Stimulated activated naive CD8-positive, alpha-beta T cell treated with anti-CD3 and anti-CD28 coated beads, Interleukin-15, Interleukin-2, amounts not matched to agents 100 U/mL and 50 U/mL, for 24 hours (primary cell): ENCODE measurements around the gene SYT14.
"Not testable (repeated sequence)": the region's sequence is repeated elsewhere in the genome, so short reads cannot be mapped to it uniquely, and the experiment has no call there.

Experiments used
- ATAC-seq: fragments of 150-1000 bp; cut with Tn5 transposase; one replicate; pipeline ENCODE4 v1.10.0; 2021
- DNase-seq: peaks from one replicate; pipeline ENCODE4 v3.0.0; 2021

The SYT14 gene

DNA sequence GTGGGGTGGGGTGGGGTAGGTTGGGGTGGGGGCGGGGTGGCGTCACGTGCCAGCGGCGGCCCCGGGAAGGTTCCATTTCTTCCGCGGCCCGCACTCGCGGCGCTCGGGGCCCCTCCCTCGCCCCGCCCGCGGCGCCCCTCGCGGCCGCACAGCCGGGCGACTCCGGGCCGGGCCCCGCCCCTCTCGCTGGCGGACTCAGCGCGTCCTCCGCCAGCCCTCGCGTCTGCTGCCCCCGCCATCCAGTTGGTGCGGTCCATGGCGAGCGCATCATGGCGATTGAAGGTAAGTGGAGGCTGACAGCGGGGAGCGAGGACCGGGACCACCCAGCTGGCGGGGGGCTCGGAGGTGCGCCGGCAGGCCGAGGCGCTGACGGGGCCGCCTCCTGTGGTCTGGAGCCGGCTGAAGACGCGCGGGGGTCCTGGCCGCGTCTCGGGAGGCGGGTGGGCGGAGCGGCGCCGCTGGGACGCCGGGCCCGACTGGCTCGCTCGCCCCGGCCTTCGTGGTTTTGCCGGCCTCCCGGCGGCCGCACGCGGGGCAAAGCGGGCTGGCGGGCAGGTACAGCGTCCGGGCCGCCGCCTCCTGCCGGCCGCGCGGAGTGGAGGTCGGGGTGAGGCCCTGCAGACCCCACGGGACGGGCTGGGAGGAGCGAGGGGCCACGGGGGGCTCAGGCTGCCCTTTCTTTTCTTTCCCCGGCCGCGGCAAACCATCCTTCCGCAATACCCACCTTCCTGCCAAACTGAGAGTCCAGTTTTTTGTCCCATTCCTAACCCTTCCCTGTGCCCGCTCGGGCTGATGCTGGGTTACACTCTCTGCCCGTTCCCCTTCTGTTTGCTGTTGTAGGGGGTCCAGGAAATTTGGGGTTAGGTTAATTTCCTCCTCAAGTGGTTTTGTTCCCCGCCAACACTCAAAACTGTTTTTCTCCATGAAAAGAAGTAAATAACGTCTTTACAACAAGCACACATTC lies at the start of gene SYT14:
TSS of gene SYT14 (plus strand) at position 222 of the 964 bp plus-strand sequence. CDS start at position 270, 48 bp downstream.
- ATAC-seq (no peak), DNase-seq (peak; percentile 3)

DNA sequence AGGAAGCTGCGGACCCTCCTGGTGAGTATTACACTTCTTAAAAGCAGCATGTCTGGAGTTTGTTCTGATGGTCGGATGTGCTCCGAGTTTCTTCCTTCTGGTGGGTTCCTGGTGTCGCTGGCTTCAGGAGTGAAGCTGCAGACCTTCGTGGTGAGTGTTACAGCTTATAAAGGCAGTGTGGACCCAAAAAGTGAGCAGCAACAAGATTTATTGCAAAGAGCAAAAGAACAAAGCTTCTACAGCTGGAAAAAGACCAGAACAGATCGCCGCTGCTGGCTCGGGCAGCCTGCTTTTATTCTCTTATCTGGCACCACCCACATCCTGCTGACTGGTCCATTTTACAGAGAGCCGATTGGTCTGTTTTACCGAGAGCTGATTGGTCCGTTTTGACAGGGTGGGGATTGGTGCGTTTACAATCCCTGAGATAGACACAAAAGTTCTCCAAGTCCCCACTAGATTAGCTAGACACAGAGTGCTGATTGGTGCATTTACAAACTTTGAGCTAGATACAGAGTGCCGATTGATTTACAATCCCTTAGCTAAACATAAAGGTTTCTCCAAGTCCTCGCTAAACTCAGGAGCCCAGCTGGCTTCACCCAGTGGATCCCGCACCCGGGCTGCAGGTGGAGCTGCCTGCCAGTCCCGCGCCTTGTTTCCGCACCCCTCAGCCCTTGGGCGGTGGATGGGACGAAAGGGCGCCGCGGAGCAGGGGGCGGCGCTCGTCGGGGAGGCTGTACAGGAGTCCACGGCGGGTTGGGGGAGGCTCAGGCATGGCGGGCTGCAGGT lies 49.5 kb upstream of the SYT14 start:
- DNase-seq, ATAC-seq: not testable (repeated sequence)

DNA sequence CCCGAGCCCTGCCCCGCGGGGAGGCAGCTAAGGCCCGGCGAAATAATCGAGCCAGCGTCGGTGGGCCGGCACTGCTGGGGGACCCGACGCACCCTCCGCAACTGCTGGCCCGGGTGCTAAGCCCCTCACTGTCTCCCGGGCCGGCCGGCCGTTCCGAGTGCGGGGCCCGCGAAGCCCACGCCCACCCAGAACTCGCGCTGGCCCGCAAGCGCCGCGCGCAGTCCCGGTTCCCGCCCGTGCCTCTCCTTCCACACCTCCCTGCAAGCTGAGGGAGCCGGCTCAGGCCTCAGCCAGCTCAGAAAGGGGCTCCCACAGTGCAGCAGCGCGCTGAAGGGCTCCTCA lies 49.0 kb upstream of the SYT14 start:
- DNase-seq: no peak
- ATAC-seq: no peak

DNA sequence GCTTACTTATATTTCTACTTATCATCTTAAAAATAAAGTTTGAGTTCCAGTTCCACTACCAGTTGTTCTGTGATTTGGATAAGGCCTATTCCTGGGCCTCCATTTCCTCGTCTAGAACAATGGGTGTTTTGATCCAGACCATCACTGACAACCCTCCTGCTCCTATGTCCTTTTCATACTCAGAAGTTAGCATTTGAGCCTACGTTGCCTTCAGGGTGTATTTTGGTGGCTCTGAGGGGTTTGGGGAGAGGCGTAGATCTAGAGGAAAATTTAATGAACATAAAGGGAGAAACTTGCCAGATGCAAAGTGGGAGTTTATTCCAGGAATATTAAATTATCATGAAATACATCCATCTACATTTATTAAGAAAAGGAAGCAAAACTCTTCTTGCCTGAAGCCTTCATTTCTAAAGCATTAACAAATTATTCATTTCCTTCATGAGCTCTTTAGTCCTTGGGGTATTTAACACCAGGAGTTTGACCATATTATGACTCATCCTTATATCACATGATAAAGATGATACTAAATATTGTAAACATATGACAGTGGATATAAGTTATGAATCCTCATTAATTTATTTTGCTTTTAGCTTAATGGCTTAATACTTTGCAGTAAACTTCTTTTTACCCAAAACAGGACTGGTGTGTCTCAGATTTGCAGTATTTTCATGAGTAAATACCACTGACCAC lies 47.2 kb upstream of the SYT14 start:
- DNase-seq (no peak), ATAC-seq (no peak)

DNA sequence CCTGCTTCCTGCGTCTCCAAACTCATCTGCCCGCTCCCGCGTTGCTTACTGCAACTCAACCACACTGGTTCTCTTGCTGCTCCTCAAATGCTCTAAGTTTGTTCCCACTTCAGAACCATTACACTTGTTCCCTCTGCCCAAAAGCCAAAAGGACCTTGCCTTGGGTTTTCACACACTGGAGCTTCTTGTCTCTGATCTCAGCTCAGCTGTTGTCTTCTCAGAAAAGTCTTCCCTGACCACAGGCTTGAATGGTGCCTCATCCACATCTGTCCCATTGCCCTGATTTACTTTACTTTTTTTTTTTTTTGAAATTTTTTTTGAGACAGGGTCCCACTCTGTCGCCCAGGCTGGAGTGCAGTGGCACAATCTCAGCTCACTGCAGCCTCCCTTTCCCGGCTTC lies 44.3 kb upstream of the SYT14 start:
- DNase-seq: no peak
- ATAC-seq: no peak

DNA sequence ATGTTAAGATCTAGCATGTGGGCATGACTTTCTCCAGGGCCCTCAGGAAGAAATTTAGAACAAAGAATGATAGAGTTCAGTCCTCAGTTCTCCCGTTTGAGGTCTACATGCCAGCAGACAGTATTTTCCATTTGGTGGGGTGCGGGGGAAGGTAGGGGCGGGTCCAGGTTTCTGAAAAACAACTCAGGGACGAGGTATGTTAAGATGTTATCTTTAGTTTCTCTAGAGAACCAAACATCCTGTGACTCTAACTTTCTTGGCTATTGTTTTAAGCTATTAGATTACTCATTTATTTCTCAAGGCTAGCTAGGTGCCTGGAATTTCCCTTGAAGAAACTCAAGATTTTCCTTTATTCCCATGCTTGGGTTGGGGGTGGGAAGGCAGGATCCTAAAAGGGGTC lies 42.3 kb upstream of the SYT14 start:
- DNase-seq: no peak
- ATAC-seq: no peak

DNA sequence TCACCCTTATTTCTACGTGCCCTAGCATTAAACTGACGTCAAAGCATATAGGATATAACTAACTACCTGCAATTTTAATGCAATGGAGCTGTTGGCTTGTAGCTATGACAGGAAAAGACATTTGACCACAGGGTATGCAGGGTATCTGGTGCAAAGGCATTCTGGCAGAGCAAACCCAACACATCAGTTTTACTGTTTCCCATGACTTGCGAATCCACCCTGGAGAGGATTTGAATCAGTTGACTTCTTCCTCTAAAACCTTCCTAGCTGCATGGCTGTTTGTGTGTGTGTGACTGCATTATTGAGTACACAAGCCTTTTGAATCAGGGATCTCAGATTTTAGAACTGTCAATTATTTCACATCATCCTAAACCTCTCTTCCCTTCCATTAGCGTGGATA lies 41.7 kb upstream of the SYT14 start:
- no peak for DNase-seq
- ATAC-seq: no peak

DNA sequence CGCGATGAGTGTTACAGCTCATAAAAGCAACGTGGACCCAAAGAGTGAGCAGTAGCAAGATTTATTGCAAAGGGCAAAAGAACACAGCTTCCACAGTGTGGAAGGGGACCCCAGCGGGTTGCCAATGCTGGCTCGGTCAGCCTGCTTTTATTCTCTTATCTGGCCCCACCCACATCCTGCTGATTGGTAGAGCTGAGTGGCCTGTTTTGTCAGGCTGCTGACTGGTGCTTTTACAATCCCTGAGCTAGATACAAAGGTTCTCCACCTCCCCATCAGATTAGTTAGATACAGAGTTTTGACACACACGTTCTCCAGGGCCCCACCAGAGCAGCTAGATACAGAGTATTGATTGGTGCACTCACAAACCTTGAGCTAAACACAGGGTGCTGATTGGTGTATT lies 39.7 kb upstream of the SYT14 start:
- not testable (repeated sequence) for DNase-seq, ATAC-seq

DNA sequence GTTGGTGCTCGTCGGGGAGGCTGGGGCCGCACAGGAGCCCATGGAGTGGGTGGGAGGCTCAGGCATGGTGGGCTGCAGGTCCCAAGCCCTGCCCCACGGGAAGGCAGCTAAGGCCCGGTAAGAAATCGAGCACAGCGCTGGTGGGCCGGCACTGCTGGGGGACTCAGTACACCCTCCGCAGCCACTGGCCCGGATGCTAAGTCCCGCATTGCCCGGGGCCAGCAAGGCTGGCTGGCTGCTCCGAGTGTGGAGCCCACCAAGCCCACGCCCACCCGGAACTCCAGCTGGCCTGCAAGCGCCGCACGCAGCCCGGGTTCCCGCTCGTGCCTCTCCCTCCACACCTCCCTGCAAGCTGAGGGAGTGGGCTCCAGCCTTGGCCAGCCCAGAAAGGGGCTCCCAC lies 39.2 kb upstream of the SYT14 start:
- ATAC-seq, DNase-seq: not testable (repeated sequence)

DNA sequence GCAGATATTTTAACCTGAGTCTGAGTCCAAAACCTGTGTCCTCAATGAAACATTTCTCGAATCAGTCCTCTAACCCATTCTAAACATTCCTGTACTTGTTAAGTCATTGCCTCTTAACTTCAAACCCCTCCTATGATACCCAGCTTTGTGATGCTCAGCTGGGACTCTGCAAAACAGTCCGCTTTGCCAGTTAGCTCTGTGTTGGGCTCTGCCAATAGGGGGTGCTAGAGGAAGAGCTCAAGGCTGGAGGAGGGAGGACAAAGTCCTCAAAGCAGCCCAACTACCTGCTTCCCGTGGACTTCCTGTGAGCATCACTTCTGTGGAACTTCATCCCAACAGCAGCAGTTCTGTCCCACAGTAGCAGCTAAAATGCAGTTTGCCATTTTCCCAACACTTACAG lies 38.1 kb upstream of the SYT14 start:
- peak; percentile 46 for ATAC-seq
- DNase-seq: peak; percentile 27

DNA sequence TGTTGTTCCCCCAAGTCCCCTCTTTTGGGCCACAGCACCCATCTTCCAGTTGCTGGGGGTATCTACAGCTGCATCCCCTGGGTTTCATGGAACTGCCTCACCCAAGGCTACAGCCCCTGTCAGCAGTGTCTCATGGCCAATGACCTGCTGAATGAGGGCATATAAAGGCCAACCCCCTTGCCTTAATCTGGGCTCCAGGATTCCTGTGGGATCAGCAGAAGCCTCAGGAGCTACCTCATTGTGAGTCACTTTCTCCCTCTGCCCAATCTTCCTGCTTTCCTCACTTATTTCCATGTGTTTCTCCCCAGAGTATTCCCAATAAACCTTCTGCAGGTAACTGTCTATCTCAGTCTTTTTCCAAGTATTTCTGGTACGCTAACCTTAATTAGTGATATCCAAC lies 37.3 kb upstream of the SYT14 start:
- DNase-seq: no peak
- ATAC-seq: no peak

DNA sequence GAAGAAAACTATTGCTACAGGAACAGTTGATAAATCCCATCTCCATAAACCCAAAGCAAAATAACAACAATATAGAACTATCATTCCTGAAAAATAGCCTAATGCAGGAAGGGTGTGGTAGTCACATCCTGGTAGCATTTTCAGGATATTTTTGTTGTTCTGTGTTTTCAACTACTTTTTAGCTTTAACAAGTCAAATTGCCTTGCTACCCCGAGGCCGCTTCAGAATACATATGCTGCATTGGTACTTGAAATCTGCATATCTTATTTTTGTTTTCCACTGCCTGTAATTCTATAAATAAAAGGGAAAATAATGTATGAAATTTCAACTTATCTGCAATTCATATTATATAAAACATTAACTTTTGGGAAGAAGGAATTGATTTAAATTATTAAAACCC lies 36.8 kb upstream of the SYT14 start:
- DNase-seq (no peak), ATAC-seq (no peak)

DNA sequence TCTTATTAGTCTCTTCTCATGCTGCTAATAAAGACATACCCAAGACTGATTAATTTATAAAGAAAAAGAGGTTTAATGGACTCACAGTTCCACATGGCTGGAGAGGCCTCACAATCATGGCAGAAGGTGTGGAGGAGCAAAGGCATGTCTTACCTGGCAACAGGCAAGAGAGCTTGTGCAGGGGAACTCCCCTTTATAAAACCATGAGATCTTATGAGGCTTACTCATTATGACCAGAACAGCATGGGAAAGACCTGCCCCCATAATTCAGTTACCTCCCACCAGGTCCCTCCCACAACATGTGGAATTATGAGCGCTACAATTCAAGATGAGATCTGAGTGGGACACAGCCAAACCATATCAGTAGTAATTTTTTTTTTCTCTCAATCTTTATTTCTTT lies 33.2 kb upstream of the SYT14 start:
- ATAC-seq, DNase-seq: not testable (repeated sequence)

DNA sequence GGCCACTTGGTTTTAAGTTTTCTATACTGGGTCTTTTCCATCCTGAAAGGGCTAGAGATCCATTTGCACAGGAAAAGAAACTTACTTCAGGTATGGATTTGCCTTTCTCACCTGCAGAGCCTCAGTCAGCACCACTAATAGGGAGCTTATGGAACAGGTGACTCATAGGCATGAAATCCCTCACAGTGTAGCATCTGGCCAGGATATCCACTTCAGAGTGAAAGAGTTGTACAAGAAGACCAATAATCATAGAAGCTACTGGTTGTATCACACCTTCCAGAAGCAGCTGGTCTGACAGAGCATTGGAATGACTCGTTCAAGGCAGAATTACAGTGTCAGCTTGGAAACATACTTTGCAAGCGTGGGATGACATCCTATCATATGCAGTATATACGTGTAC lies 26.3 kb upstream of the SYT14 start:
- no peak for ATAC-seq

DNA sequence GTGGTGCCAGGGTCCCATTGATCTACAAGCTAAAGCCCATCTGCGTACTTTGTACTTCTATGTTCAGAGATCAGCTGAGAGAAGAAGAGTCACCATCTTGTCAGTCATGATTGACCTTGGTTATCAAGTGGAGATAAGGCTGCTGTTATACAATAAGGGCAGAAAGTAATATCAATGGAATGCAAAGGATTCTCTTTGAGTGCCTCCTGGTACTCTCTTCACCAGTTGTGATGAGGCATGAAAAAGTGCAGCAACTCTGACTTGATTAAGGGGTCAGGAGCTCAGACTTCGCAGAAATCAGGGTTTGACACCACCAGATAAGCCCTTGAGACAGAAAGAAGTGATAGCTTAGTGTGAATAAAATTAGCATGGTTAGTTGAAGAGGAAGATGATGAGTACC lies 25.7 kb upstream of the SYT14 start:
- DNase-seq: no peak
- ATAC-seq: no peak

More for the DNA sequence above, 26.3 kb upstream of the SYT14 start:
- DNase-seq: no peak

DNA sequence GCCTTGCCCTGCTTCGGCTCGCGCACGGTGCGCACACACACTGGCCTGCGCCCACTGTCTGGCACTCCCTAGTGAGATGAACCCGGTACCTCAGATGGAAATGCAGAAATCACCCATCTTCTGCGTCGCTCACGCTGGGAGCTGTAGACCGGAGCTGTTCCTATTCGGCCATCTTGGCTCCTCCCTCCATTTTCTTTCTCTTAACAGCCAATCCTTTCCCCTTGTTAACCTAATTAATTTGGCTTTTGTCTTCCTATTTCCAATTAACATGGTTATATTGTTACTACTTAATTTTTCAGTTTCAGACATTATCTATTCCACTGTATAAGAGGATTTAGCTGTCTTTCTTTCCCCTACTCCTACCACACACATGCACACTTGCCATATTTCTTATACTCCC lies 18.4 kb upstream of the SYT14 start:
- not testable (repeated sequence) for ATAC-seq, DNase-seq

DNA sequence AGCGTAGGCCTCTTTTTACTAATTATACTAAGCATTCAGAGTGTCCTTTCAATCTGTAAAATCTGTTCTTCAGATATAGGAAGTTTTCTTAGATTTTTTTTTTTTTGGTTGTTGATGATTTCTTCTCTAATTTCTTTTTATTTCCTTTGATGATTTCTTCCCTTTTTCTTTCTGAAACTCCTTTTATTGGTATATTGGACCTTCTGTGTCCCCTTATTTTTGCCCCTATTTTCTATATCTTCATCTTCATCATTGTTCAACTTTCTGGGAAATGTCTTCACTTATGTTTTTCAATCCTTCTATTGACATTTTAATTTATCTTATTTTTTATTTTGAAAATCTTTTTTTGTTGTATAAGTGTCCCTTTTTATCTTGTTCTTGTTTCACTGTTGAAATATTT lies 17.2 kb upstream of the SYT14 start:
- DNase-seq (no peak), ATAC-seq (no peak)

DNA sequence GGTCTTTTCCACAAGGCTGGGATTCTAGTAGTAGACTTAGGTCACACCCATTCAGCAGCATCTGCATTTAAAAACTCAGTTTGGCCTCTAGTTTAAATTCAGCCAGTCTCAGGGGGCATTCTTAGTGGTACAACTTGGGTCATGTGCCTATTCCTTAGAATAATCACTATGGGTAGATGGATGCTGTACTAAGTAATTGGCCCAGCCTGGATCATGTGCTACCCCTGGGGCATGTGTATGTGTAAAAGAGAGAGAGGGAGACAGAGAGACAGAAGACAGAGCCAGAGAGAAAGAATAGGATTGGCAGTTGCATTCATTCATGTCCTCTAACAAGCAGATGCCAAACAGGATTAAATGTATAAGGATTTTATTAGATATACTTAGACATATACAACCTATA lies 13.6 kb upstream of the SYT14 start:
- DNase-seq (no peak), ATAC-seq (no peak)

DNA sequence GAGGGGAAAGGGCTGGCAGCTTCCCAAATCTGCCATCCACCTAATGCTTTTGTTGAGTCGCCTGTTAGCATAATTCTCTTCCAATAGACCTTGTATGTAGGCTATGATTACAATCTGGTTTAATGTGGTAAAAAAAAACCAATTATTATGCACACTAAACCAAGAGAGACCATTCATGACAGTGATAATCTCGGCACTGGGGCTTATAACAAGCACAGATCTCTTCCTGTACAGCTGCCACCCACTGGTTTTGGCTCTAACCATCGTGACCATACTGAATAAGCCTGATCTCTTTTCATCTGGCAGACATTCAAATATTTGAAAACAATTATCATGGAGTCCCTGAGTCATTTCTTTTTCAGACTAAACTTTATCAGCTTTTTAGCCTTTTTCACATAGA lies 12.0 kb upstream of the SYT14 start:
- DNase-seq (no peak), ATAC-seq (no peak)

DNA sequence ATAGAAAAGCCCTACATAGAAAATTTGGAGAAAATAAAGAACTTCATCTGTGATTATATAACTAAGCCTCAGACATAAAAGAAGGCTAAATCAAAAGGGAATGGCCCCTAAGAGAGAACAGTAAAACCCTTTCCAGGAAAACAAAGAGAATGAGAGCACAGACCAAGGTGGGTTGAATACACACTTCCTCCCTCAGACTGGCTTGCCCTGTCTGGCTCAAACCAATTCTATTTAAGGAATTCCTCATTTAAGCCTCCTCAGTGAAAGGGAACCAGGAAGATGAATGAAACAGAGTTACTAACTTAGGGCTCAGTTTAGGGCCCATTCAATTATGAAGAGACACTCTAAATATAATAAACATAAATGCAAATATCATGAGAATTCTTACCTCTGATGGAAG lies 10.6 kb upstream of the SYT14 start:
- ATAC-seq: no peak
- DNase-seq: no peak

DNA sequence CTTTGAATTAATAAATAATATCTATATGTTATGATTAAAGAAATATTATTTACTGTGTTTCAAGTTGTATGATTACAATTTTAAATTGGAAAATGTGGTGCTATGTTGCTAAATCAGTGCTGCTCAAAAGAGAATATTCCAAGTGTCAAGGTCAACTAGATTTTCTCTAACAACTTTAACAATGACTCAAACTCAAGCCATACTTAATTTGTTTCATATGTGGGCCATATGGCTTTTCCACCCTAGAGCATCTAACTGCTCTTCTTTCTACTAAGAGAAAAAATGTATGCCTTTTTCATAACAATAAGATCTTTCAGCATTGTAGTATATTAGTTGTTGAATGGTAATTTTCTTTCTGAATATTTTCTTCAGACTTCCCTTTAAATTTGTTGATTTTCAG lies 8.3 kb upstream of the SYT14 start:
- no peak for DNase-seq

DNA sequence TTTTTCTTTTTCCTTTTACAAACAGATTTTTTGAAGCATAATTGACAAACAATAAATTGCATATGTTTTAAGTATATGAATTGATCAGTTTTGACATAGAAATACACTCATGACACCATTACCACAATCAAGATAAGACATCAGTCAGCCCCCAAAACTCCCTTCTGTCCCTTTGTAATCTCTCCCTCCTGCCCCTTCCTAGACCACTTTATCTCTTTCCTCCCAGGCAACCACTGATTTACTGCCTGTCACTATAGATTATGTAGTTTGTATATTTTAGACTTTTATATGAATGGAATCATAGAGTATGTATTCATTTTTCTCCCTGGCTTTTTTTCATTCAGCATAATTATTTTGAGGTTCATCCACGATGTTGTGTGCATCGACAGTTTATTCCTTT lies 6.9 kb upstream of the SYT14 start:
- ATAC-seq: no peak

More for the DNA sequence above, 8.3 kb upstream of the SYT14 start:
- ATAC-seq: no peak

DNA sequence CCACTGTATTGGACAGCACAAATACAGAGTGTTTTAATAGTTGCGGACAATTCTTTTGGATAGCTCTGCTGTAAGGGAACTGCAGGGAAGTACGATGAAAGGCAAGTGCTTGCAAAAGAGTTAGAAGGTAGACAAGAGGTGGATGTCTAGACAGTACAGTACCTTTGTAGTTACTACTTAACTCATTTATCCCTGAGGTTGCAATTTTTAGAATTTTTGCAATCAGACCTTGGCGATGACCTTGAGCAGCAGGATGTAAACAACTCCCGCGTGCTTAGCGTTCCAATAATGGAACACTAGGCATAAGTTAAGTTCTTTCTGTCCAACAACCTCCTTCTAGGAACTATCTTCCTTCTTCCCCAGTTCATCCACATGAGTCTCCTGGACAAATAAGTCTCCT lies 1.9 kb upstream of the SYT14 start:
- no peak for DNase-seq
- ATAC-seq: no peak

More for the DNA sequence above, 6.9 kb upstream of the SYT14 start:
- DNase-seq: no peak
